K562 (cell line): ENCODE data around the gene BCAS1. TPM values are rescaled to one million over a fixed set of nuclear protein-coding genes. Genes with fewer than 3 reads are reported as not detected.

ENCODE experiments used
- ATAC-seq: fragments of 200-7000 bp; cut with Tn5 transposase; 3 replicates; pipeline ENCODE4 v1.9.1; 2020; ENCODE audit warnings: moderate library complexity
- BruUV-seq: library from RNA; stranded (reverse); fragments of 400-500 nt; replicated peaks from 2 replicates; lab custom pipeline; 2021; lab: Mats Ljungman, UMichigan
- CTCF ChIA-PET: fragments of 300-600 bp; formaldehyde crosslinking; extraction: SDS; loops from one replicate; lab custom pipeline; 2021; ENCODE audit warnings: low intra/inter-chr PET ratio; lab: Yijun Ruan, JAX
- POLR2A ChIA-PET: fragments of 300-600, 350-650 bp; sonication (Branson Sonifier 250); formaldehyde crosslinking; extraction: SDS; loops from one replicate; lab custom pipeline; 2021; ENCODE audit warnings: antibody characterized with exemption, inconsistent platforms; lab: Yijun Ruan, JAX
- DNase-seq, 4 experiments: peaks; one replicate each; pipeline versions ENCODE4 v3.0.0 to v3.0.0-alpha.2; 2011 to 2018; ENCODE audit warnings: low spot score in 3 of 4, mixed read lengths in 3 of 4; ENCODE audit errors: extremely low read depth in 1 of 4
- FAIRE-seq: peaks from 2 replicates; lab custom pipeline; 2011; peaks lifted over from hg19 to GRCh38; lab: Jason Lieb, UNC
- H2AFZ ChIP-seq: 2 replicates; pipeline ENCODE4 v1.6.0; 2011; ENCODE audit warnings: low read depth, low read length, control low read depth, inconsistent platforms
- H3K27ac ChIP-seq: fragments of 200-600 bp; 3 replicates; pipeline ENCODE4 v1.8.0; 2011; ENCODE audit warnings: low read depth, mild to moderate bottlenecking, control low read depth, inconsistent platforms, low read length, moderate library complexity, mixed read lengths; ENCODE audit errors: extremely low read depth
- H3K27me3 ChIP-seq, 2 experiments: fragments of 300-600 bp in 1 of 2; 2 replicates in 1 of 2; 3 replicates in 1 of 2; pipeline versions ENCODE4 v1.6.0 to v1.8.0; 2011; ENCODE audit warnings: inconsistent platforms in 2 of 2, low read length in 2 of 2, mild to moderate bottlenecking in 1 of 2, mixed read lengths in 1 of 2, moderate library complexity in 1 of 2; ENCODE audit not compliant: control insufficient read depth in 2 of 2, insufficient read depth in 2 of 2
- H3K36me3 ChIP-seq: fragments of 300-600 bp; 3 replicates; pipeline ENCODE4 v1.8.0; 2011; ENCODE audit warnings: mild to moderate bottlenecking, low read length, inconsistent platforms; ENCODE audit not compliant: control insufficient read depth, insufficient read depth
- H3K4me1 ChIP-seq, 2 experiments: fragments of 200-600 bp in 1 of 2; replicated peaks in 1 of 2; 2 replicates in 1 of 2; 3 replicates in 1 of 2; pipeline versions ENCODE4 v1.5.1 to v1.8.0; 2011; ENCODE audit warnings: inconsistent platforms in 2 of 2, low read length in 2 of 2, mild to moderate bottlenecking in 1 of 2, mixed read lengths in 1 of 2, moderate library complexity in 1 of 2; ENCODE audit not compliant: control insufficient read depth in 2 of 2, insufficient read depth in 2 of 2
- H3K4me2 ChIP-seq: 2 replicates; pipeline ENCODE4 v1.6.1; 2011; ENCODE audit warnings: low read length, control low read depth, inconsistent platforms, mixed read lengths; ENCODE audit not compliant: insufficient read depth
- H3K4me3 ChIP-seq: fragments of 200-600 bp; sonication (generic), shearing (Covaris generic); 2 replicates; pipeline ENCODE4 v1.5.1; 2016; ENCODE audit warnings: control low read depth, inconsistent platforms
- H3K79me2 ChIP-seq: fragments of 200-600 bp; 3 replicates; pipeline ENCODE4 v1.8.0; 2011; ENCODE audit warnings: low read length, inconsistent platforms; ENCODE audit not compliant: control insufficient read depth, insufficient read depth
- H3K9ac ChIP-seq, 2 experiments: 2 replicates each; pipeline versions ENCODE4 v1.6.0 to v1.6.1; 2011; ENCODE audit warnings: low read depth in 2 of 2, low read length in 2 of 2, control low read depth in 1 of 2, inconsistent platforms in 1 of 2, mild to moderate bottlenecking in 1 of 2, mixed read lengths in 1 of 2; ENCODE audit not compliant: insufficient read depth in 1 of 2
- H3K9me1 ChIP-seq: one replicate; pipeline ENCODE4 v1.6.0; 2011; ENCODE audit warnings: inconsistent platforms, mild to moderate bottlenecking, low read length, moderate library complexity; ENCODE audit not compliant: control insufficient read depth, insufficient read depth
- H3K9me3 ChIP-seq: replicated peaks from 2 replicates; pipeline ENCODE4 v1.5.1; 2011; ENCODE audit warnings: low read depth, low read length, inconsistent platforms; ENCODE audit not compliant: control insufficient read depth, insufficient read depth
- H4K20me1 ChIP-seq: replicated peaks from 2 replicates; pipeline ENCODE4 v1.6.1; 2011; ENCODE audit warnings: low read length, inconsistent platforms, mixed read lengths; ENCODE audit not compliant: control insufficient read depth, insufficient read depth
- AFF1 ChIP-seq, 2 experiments: fragments of 450-650 bp; IDR thresholded peaks; 2 replicates each; pipeline ENCODE4 v1.6.1; 2018; ENCODE audit warnings: mild to moderate bottlenecking in 2 of 2, low read depth in 1 of 2; ENCODE audit not compliant: partially characterized antibody in 2 of 2
- BCOR ChIP-seq: fragments of 450-650 bp; IDR thresholded peaks from 2 replicates; pipeline ENCODE4 v1.6.1; 2016
- BDP1 ChIP-seq: IDR thresholded peaks from 3 replicates; pipeline ENCODE4 v1.6.1; 2011; ENCODE audit not compliant: insufficient read length, insufficient read depth
- FOS ChIP-seq: IDR thresholded peaks from 3 replicates; pipeline ENCODE4 v1.6.1; 2011; ENCODE audit not compliant: insufficient read length; ENCODE audit errors: extremely low read depth
- FOXA1 ChIP-seq: fragments of 450-650 bp; IDR thresholded peaks from 2 replicates; pipeline ENCODE4 v1.6.1; 2016; ENCODE audit warnings: mild to moderate bottlenecking, borderline replicate concordance
- HSF4 ChIP-seq: fragments of 250-450 bp; sonication (Bioruptor Pico); IDR thresholded peaks from 2 replicates; pipeline ENCODE4 v2.1.2; 2022; ENCODE audit warnings: mild to moderate bottlenecking, moderate library complexity, borderline replicate concordance
- LEF1 ChIP-seq: fragments of 450-650 bp; IDR thresholded peaks from 2 replicates; pipeline ENCODE4 v1.6.1; 2016; ENCODE audit warnings: mild to moderate bottlenecking
- MEIS2 ChIP-seq: fragments of 450-650 bp; IDR thresholded peaks from 2 replicates; pipeline ENCODE4 v1.6.1; 2014; ENCODE audit warnings: mild to moderate bottlenecking; ENCODE audit not compliant: partially characterized antibody
- MXD1 ChIP-seq: fragments of 250-450 bp; sonication (Bioruptor Pico); IDR thresholded peaks from 2 replicates; pipeline ENCODE4 v1.8.0; 2021; ENCODE audit warnings: borderline replicate concordance, mild to moderate bottlenecking, moderate library complexity; ENCODE audit not compliant: poor library complexity, severe bottlenecking
- PHF8 ChIP-seq: fragments of 200-600 bp; sonication (generic); IDR thresholded peaks from 2 replicates; pipeline ENCODE4 v1.6.1; 2012; ENCODE audit warnings: mixed run types, mild to moderate bottlenecking, inconsistent platforms, low read length, moderate library complexity, borderline replicate concordance
- PTBP1 ChIP-seq: fragments of 200-400 bp; formaldehyde crosslinking; IDR thresholded peaks from 2 replicates; pipeline ENCODE4 v1.6.1; 2017; ENCODE audit warnings: low read depth, low read length
- RFX5 ChIP-seq: IDR thresholded peaks from 2 replicates; pipeline ENCODE4 v1.6.1; 2011; ENCODE audit warnings: low read depth, mild to moderate bottlenecking, improper control_type of control experiment, low read length
- SAFB ChIP-seq: fragments of 200-400 bp; formaldehyde crosslinking; IDR thresholded peaks from 2 replicates; pipeline ENCODE4 v1.6.1; 2017; ENCODE audit warnings: low read depth, low read length, borderline replicate concordance
- SMARCA4 ChIP-seq: fragments of 450-650 bp; IDR thresholded peaks from 2 replicates; pipeline ENCODE4 v1.6.1; 2016
- ZNF217 ChIP-seq: sonication (generic); formaldehyde crosslinking; IDR thresholded peaks from 2 replicates; pipeline ENCODE4 v1.8.0; 2022; ENCODE audit warnings: mild to moderate bottlenecking, missing genetic modification reagents
- ZNF232 ChIP-seq: sonication (generic); formaldehyde crosslinking; IDR thresholded peaks from 2 replicates; pipeline ENCODE4 v1.8.0; 2022; ENCODE audit warnings: mild to moderate bottlenecking, missing genetic modification reagents
- ZNF696 ChIP-seq: fragments of 250-450 bp; sonication (Bioruptor Pico); conservative IDR thresholded peaks from 2 replicates; pipeline ENCODE4 v1.4.0; 2020; ENCODE audit warnings: mild to moderate bottlenecking, moderate library complexity
- WGBS: fragments of 100-300 bp; shearing (Covaris generic); methylation state at CpG from one replicate; pipeline ENCODE4 v1.1.6; 2016; ENCODE audit warnings: low coverage, mixed read lengths; ENCODE audit not compliant: insufficient coverage; ENCODE audit errors: missing lambda C conversion rate; 5-methylcytosine and 5-hydroxymethylcytosine counted together
- in situ Hi-C: fragments of 300-500 bp; cut with MboI; formaldehyde crosslinking; loops from 4 replicates; pipeline ENCODE4 v1.15.0; 2018; ENCODE audit warnings: inconsistent platforms, mixed read lengths
- intact Hi-C: fragments of 100-400 bp; cut with micrococcal nuclease; formaldehyde crosslinking; loops from 2 replicates; pipeline ENCODE4 v1.14.2; 2022
- polyA plus RNA-seq, 8 experiments: library from polyadenylated mRNA; depleted of rRNA in 4 of 8; stranded (reverse) in 5 of 8; unstranded in 3 of 8; fragments of >200 nt; fragmentation: Nextera tagmentation in 2 of 8; fragmentation: Illumina TruSeq in 1 of 8; extraction: Ambion mirVana in 2 of 8; extraction: Trizol in 1 of 8; gene quantifications; 2 replicates each; pipeline versions ENCODE4 v1.2.1 to v1.2.3, GENCODE V29; 2011 to 2014; ENCODE audit warnings: inconsistent platforms in 1 of 8, missing spikeins in 1 of 8
- total RNA-seq, 7 experiments: library from RNA; depleted of rRNA in 6 of 7; stranded (reverse); fragments of >200 nt in 6 of 7; fragmentation: Illumina TruSeq in 2 of 7; extraction: Trizol in 2 of 7; gene quantifications; 2 replicates each; pipeline versions ENCODE4 v1.2.1 to v1.2.3, GENCODE V29; 2011 to 2021; ENCODE audit warnings: low replicate concordance in 1 of 7

The BCAS1 gene
- total and polyA plus RNA-seq, 9 of the 15 experiments (the other 6 are each of a cell fraction or from before 2014, with no cell fraction given), result 0.18 to 2.3 (median 0.93) TPM

- TF ChIP-seq LEF1, result 0 out of 2 replicates have a peak, but pooled peaks have one; percentile 13
- no peak for TF ChIP-seq HSF4
These were observed 130.6 kb downstream of the BCAS1 start (continued) for GRCh38 chr20:53939572-53940359.

GRCh38 chr20:53939190-53939571 lies 131.2 kb downstream of the BCAS1 start:
- FAIRE-seq, result no peak
- ChIA-PET POLR2A (interaction anchor here (0.6 to 1.3 kb wide), 6 partner anchors 20 to 949 kb away, joined by 3 to 4 read pairs (median 3); partner anchors contain the start of gene ZNF217), CTCF (interaction anchor here (0.6 to 3.7 kb wide), 3 partner anchors 360 to 1811 kb away, joined by 3 to 32 read pairs (median 7); no protein-coding TSS in a partner anchor)
- no peaks in the 10 kb centered on the region for H3K9me3 ChIP-seq
- BruUV-seq, result no TSS peak
- intact Hi-C loops (loop anchor here (5.0 kb wide), 2 partner anchors 187 to 347 kb away; partner anchors contain the start of gene ZNF217), in situ Hi-C loops (no loop called here)
- H3K27ac ChIP-seq, result no peak overlapping the region
- H4K20me1 ChIP-seq, result no peaks in the 10 kb centered on the region
- TF ChIP-seq PTBP1 (no peak), BCOR (no peak), MXD1 (no peak), PHF8 (no peak), FOXA1 (no peak), SAFB (no peak), FOS (no peak), ZNF696 (CRISPR knock-in tag) (no peak), ZNF217 (CRISPR knock-in tag) (no peak), SMARCA4 (no peak), RFX5 (no peak), AFF1 (IDR thresholded peaks at IDR 0.05; ENCODE audit: low read depth in 1 of 2, partially characterized antibody in 2 of 2) (no peak), MEIS2 (no peak), BDP1 (no peak), ZNF232 (CRISPR knock-in tag) (no peak)
- no peak overlapping the region for H3K4me2 ChIP-seq
- H3K36me3 ChIP-seq, result no peaks in the 10 kb centered on the region; the same call in 2 of the 3 replicates
- no peaks in the 10 kb centered on the region for H3K79me2 ChIP-seq
- H3K4me1 ChIP-seq, result peaks cover 0 to 58% of the 10 kb centered on the region in 2 experiments; a peak in 4 of 5 replicates
- no peak for ATAC-seq
- no peaks in the 10 kb centered on the region for H3K27me3 ChIP-seq
- H3K4me3 ChIP-seq, result no peak overlapping the region
- 59% methylated on average over 3 of the region's 3 CpGs for WGBS
- no peak overlapping the region for H3K9ac ChIP-seq
- H2AFZ ChIP-seq, result peak overlapping the region; percentile 87
- DNase-seq, result no peak
- no peaks in the 10 kb centered on the region for H3K9me1 ChIP-seq
